GM12878 (cell line): ENCODE measurements around the gene HERC5. TPM values are rescaled to one million over a fixed set of nuclear protein-coding genes. Genes with fewer than 3 reads are reported as not detected.
A peak's percentile ranks its signal among the peaks of the same experiment; 100 is the strongest.

Source experiments
- ATF7 ChIP-seq: fragments of 450-650 bp; IDR thresholded peaks from 2 replicates; pipeline ENCODE4 v1.6.1; 2016; ENCODE audit warnings: low read depth, mild to moderate bottlenecking
- BMI1 ChIP-seq: fragments of 450-650 bp; IDR thresholded peaks from 2 replicates; pipeline ENCODE4 v1.6.1; 2016; ENCODE audit warnings: mild to moderate bottlenecking, moderate library complexity, borderline replicate concordance
- CHD1 ChIP-seq: IDR thresholded peaks from 2 replicates; pipeline ENCODE4 v1.6.1; 2012; ENCODE audit warnings: low read depth, low read length, improper control_type of control experiment
- E2F4 ChIP-seq: IDR thresholded peaks from 2 replicates; pipeline ENCODE4 v1.6.1; 2012; ENCODE audit warnings: low read depth, low read length, improper control_type of control experiment
- E2F8 ChIP-seq: fragments of 450-650 bp; IDR thresholded peaks from 2 replicates; pipeline ENCODE4 v1.6.1; 2018; ENCODE audit warnings: mild to moderate bottlenecking, low read depth, moderate library complexity; ENCODE audit not compliant: partially characterized antibody
- EP300 ChIP-seq, 2 experiments: fragments of 150-350 bp in 1 of 2; IDR thresholded peaks; 2 replicates each; pipeline ENCODE4 v1.6.1; 2011 to 2012; ENCODE audit warnings: low read depth in 2 of 2, low read length in 2 of 2, borderline replicate concordance in 1 of 2, improper control_type of control experiment in 1 of 2, inconsistent platforms in 1 of 2; ENCODE audit not compliant: control insufficient read depth in 1 of 2
- ETV6 ChIP-seq, 2 experiments: fragments of 450-650 bp in 1 of 2; IDR thresholded peaks in 1 of 2; conservative IDR thresholded peaks in 1 of 2; 2 replicates each; pipeline ENCODE4 v1.6.1; 2014; ENCODE audit warnings: antibody characterized with exemption in 1 of 2, borderline replicate concordance in 1 of 2, low read depth in 1 of 2, mild to moderate bottlenecking in 1 of 2, moderate library complexity in 1 of 2
- JUNB ChIP-seq: IDR thresholded peaks from 2 replicates; pipeline ENCODE4 v1.6.1; 2016; ENCODE audit warnings: antibody characterized with exemption, mild to moderate bottlenecking
- MEF2B ChIP-seq: fragments of 450-650 bp; IDR thresholded peaks from 2 replicates; pipeline ENCODE4 v1.6.1; 2018; ENCODE audit warnings: mild to moderate bottlenecking, moderate library complexity; ENCODE audit not compliant: partially characterized antibody, poor library complexity, severe bottlenecking
- MYC ChIP-seq: IDR thresholded peaks from 2 replicates; pipeline ENCODE4 v1.6.1; 2011; ENCODE audit warnings: mild to moderate bottlenecking, low read length, moderate library complexity, inconsistent platforms; ENCODE audit not compliant: insufficient read depth, insufficient replicate concordance, insufficient read length, severe bottlenecking
- NBN ChIP-seq: fragments of 450-650 bp; IDR thresholded peaks from 2 replicates; pipeline ENCODE4 v1.6.1; 2016
- PAX5 ChIP-seq: IDR thresholded peaks from 2 replicates; pipeline ENCODE4 v1.6.1; 2011; ENCODE audit warnings: low read depth, low read length, borderline replicate concordance
- RAD21 ChIP-seq: IDR thresholded peaks from 2 replicates; pipeline ENCODE4 v1.6.1; 2011; ENCODE audit warnings: mild to moderate bottlenecking, low read depth, low read length, moderate library complexity; ENCODE audit not compliant: insufficient read depth
- RBBP5 ChIP-seq: fragments of 200-600 bp; sonication (generic); conservative IDR thresholded peaks from 2 replicates; pipeline ENCODE4 v1.6.1; 2016
- RELB ChIP-seq: fragments of 450-650 bp; IDR thresholded peaks from 2 replicates; pipeline ENCODE4 v1.6.1; 2017; ENCODE audit warnings: low read depth, mild to moderate bottlenecking, moderate library complexity
- RFX5 ChIP-seq: IDR thresholded peaks from 2 replicates; pipeline ENCODE4 v1.6.1; 2011; ENCODE audit warnings: low read depth, low read length, improper control_type of control experiment
- STAT1 ChIP-seq: fragments of 450-650 bp; conservative IDR thresholded peaks from 2 replicates; pipeline ENCODE4 v1.6.1; 2014; ENCODE audit warnings: antibody characterized with exemption, mild to moderate bottlenecking
- STAT3 ChIP-seq: IDR thresholded peaks from 2 replicates; pipeline ENCODE4 v1.6.1; 2011; ENCODE audit warnings: low read depth, low read length, improper control_type of control experiment
- ZBTB11 ChIP-seq: fragments of 450-650 bp; formaldehyde crosslinking; IDR thresholded peaks from 2 replicates; pipeline ENCODE4 v1.5.0; 2022; ENCODE audit warnings: mild to moderate bottlenecking, missing genetic modification characterization
- ZNF274 ChIP-seq: IDR thresholded peaks from one replicate; pipeline ENCODE4 v1.8.0; 2011; ENCODE audit not compliant: insufficient read length, insufficient read depth
- ZNF384 ChIP-seq: IDR thresholded peaks from 2 replicates; pipeline ENCODE4 v1.6.1; 2012; ENCODE audit warnings: low read depth, mild to moderate bottlenecking, low read length, improper control_type of control experiment, borderline replicate concordance
- polyA plus RNA-seq, 11 experiments: library from polyadenylated mRNA; depleted of rRNA in 4 of 11; unstranded in 6 of 11; stranded (reverse) in 5 of 11; fragments of >200 nt; fragmentation: Nextera tagmentation in 4 of 11; fragmentation: Illumina TruSeq in 1 of 11; extraction: Ambion mirVana in 4 of 11; extraction: Trizol in 1 of 11; gene quantifications; 1 replicate in 1 of 11; 2 replicates in 10 of 11; pipeline versions ENCODE4 v1.2.1 to v1.2.3, GENCODE V29; 2011 to 2016; ENCODE audit warnings: inconsistent platforms in 2 of 11, missing spikeins in 2 of 11, low read depth in 1 of 11
- total RNA-seq, 4 experiments: library from RNA; depleted of rRNA in 3 of 4; stranded (reverse); fragments of >200 nt in 3 of 4; fragmentation: Illumina TruSeq in 1 of 4; extraction: Trizol in 1 of 4; gene quantifications; 2 replicates each; pipeline versions ENCODE4 v1.2.1 to v1.2.3, GENCODE V29; 2013 to 2021

The HERC5 gene
- total and polyA plus RNA-seq, 10 of the 15 experiments (the other 5 are each of a cell fraction or from before 2014, with no cell fraction given), result 12.5 to 60.7 (median 25.1) TPM

- TF ChIP-seq ZNF384 (no peak), JUNB (no peak), ATF7 (no peak), E2F4 (no peak), RFX5 (no peak), MYC (peak; percentile 85), BMI1 (no peak), MEF2B (no peak), ZNF274 (no peak), PAX5 (no peak), ZBTB11 (CRISPR knock-in tag) (peak; percentile 87), RELB (peak; percentile 69), NBN (peak; percentile 41; the same call in 1 of the 2 replicates), CHD1 (no peak), STAT1 (no peak), EP300 (IDR thresholded peaks at IDR 0.05; ENCODE audit: borderline replicate concordance in 1 of 2, control insufficient read depth in 1 of 2, low read depth in 2 of 2, low read length in 2 of 2) (no peak), E2F8 (no peak), ETV6 (conservative IDR thresholded peaks at IDR 0.05 in 1 of 2, IDR thresholded peaks at IDR 0.05 in 1 of 2; ENCODE audit: borderline replicate concordance in 1 of 2, low read depth in 1 of 2) (no peak), STAT3 (no peak), RBBP5 (no peak), RAD21 (no peak)
Measured at GRCh38 chr4:88523325-88524129, 66.6 kb downstream of the HERC5 start, which contains the start of gene PYURF (continued).
